Stimulated activated CD8-positive, alpha-beta memory T cell treated with anti-CD3 and anti-CD28 coated beads, Interleukin-12 subunit alpha, Interleukin-12 subunit beta, amount 100 ng/mL, for 4 hours (primary cell): ENCODE measurements around the gene CEP44.
"Not testable (repeated sequence)": the region's sequence is repeated elsewhere in the genome, so short reads cannot be mapped to it uniquely, and the experiment has no call there.

Experiments
- DNase-seq: peaks from one replicate; pipeline ENCODE4 v3.0.0-alpha.2; 2020; ENCODE audit warnings: low read depth

The CEP44 gene

GRCh38 chr4:174283507-174284471 lies at the start of gene CEP44, which contains the start of gene FBXO8:
Gene CEP44, plus strand, starts transcription at chr4:174283911. Its CDS starts 15,211 bp downstream, at chr4:174299122.
Gene FBXO8, minus strand, starts transcription at chr4:174283667. Its CDS starts 20,575 bp downstream, at chr4:174263092.
- peak; percentile 48 for DNase-seq

- DNase-seq: no peak
Observed at GRCh38 chr4:174236359-174236758, 47.4 kb upstream of the CEP44 start.

GRCh38 chr4:174241162-174241561 lies 42.5 kb upstream of the CEP44 start:
- DNase-seq: no peak

GRCh38 chr4:174244441-174244840 lies 39.3 kb upstream of the CEP44 start:
- no peak for DNase-seq

- no peak for DNase-seq
Observed at GRCh38 chr4:174245714-174246113, 38.0 kb upstream of the CEP44 start.

GRCh38 chr4:174248407-174248806 lies 35.3 kb upstream of the CEP44 start:
- no peak for DNase-seq

- DNase-seq: no peak
Observed at GRCh38 chr4:174252412-174252811, 31.3 kb upstream of the CEP44 start.

GRCh38 chr4:174254613-174255012 lies 29.1 kb upstream of the CEP44 start:
- no peak for DNase-seq

GRCh38 chr4:174255374-174255773 lies 28.3 kb upstream of the CEP44 start:
- DNase-seq: no peak

- no peak for DNase-seq
Observed at GRCh38 chr4:174255786-174256185, 27.9 kb upstream of the CEP44 start.

- DNase-seq: no peak
Observed at GRCh38 chr4:174256277-174256713, 27.4 kb upstream of the CEP44 start.

GRCh38 chr4:174259580-174259979 lies 24.1 kb upstream of the CEP44 start:
- no peak for DNase-seq

- no peak for DNase-seq
Observed at GRCh38 chr4:174260099-174260498, 23.6 kb upstream of the CEP44 start.

- DNase-seq: not testable (repeated sequence)
Observed at GRCh38 chr4:174261432-174261831, 22.3 kb upstream of the CEP44 start.

- no peak for DNase-seq
Observed at GRCh38 chr4:174262624-174263444, 20.9 kb upstream of the CEP44 start.

GRCh38 chr4:174263445-174263736 lies 20.3 kb upstream of the CEP44 start:
- DNase-seq: no peak

- DNase-seq: no peak
Observed at GRCh38 chr4:174265916-174266315, 17.8 kb upstream of the CEP44 start.

- no peak for DNase-seq
Observed at GRCh38 chr4:174266416-174266815, 17.3 kb upstream of the CEP44 start.

GRCh38 chr4:174273930-174274329 lies 9.8 kb upstream of the CEP44 start:
- no peak for DNase-seq

- DNase-seq: no peak
Observed at GRCh38 chr4:174274436-174274835, 9.3 kb upstream of the CEP44 start.

- no peak for DNase-seq
Observed at GRCh38 chr4:174275101-174275500, 8.6 kb upstream of the CEP44 start.

- no peak for DNase-seq
Observed at GRCh38 chr4:174277433-174277832, 6.3 kb upstream of the CEP44 start.

GRCh38 chr4:174278467-174278866 lies 5.2 kb upstream of the CEP44 start:
- no peak for DNase-seq
